Stimulated activated CD4-positive, alpha-beta T cell treated with anti-CD3 and anti-CD28 coated beads, Interleukin-12 subunit alpha, Interleukin-12 subunit beta, amount 100 ng/mL, for 48 hours (primary cell): ENCODE measurements around the gene PIGU.
"Not testable (repeated sequence)": the region's sequence is repeated elsewhere in the genome, so short reads cannot be mapped to it uniquely, and the experiment has no call there.

Source experiments
- DNase-seq, 3 donors: peaks; one replicate each; pipeline ENCODE4 v3.0.0-alpha.2; 2020; ENCODE audit warnings: low read depth in 2 of 3, low spot score in 1 of 3

The PIGU gene

GRCh38 chr20:34663213-34663943 lies 13.5 kb downstream of the PIGU start:
- DNase-seq, result no peak

- not testable (repeated sequence) for DNase-seq
These were observed 15.1 kb downstream of the PIGU start for GRCh38 chr20:34661811-34662210.

GRCh38 chr20:34658654-34659053 lies 18.2 kb downstream of the PIGU start:
- DNase-seq, result not testable (repeated sequence)

- DNase-seq, result no peak
These were observed 22.6 kb downstream of the PIGU start for GRCh38 chr20:34654207-34654744.

- DNase-seq, result no peak
These were observed 25.7 kb downstream of the PIGU start for GRCh38 chr20:34651200-34651599.

GRCh38 chr20:34647737-34648136 lies 29.2 kb downstream of the PIGU start:
- DNase-seq, result no peak

GRCh38 chr20:34644951-34645350 lies 31.9 kb downstream of the PIGU start:
- DNase-seq, result no peak

GRCh38 chr20:34644345-34644744 lies 32.5 kb downstream of the PIGU start:
- DNase-seq, result no peak

GRCh38 chr20:34643928-34644327 lies 33.0 kb downstream of the PIGU start:
- DNase-seq, result no peak

GRCh38 chr20:34642009-34642408 lies 34.9 kb downstream of the PIGU start:
- DNase-seq, result no peak

GRCh38 chr20:34639755-34640222 lies 37.1 kb downstream of the PIGU start:
- DNase-seq, result no peak

GRCh38 chr20:34638532-34638931 lies 38.4 kb downstream of the PIGU start:
- DNase-seq, result no peak

- no peak for DNase-seq
These were observed 38.9 kb downstream of the PIGU start for GRCh38 chr20:34638039-34638292.

- DNase-seq, result no peak
These were observed 39.5 kb downstream of the PIGU start for GRCh38 chr20:34637245-34638038.

GRCh38 chr20:34636648-34637047 lies 40.2 kb downstream of the PIGU start:
- DNase-seq, result no peak

- no peak for DNase-seq
These were observed 42.5 kb downstream of the PIGU start for GRCh38 chr20:34634392-34634791.

- no peak for DNase-seq
These were observed 43.9 kb downstream of the PIGU start for GRCh38 chr20:34632870-34633452.

GRCh38 chr20:34629904-34630303 lies 47.0 kb downstream of the PIGU start:
- DNase-seq, result no peak

GRCh38 chr20:34629342-34629741 lies 47.5 kb downstream of the PIGU start:
- DNase-seq, result no peak

GRCh38 chr20:34628026-34628425 lies 48.9 kb downstream of the PIGU start:
- DNase-seq, result no peak

- DNase-seq, result no peak
These were observed 49.4 kb downstream of the PIGU start for GRCh38 chr20:34627458-34627857.

GRCh38 chr20:34626992-34627391 lies 49.9 kb downstream of the PIGU start:
- DNase-seq, result no peak
